Natural killer cell (primary cell): ENCODE measurements around the gene CLEC4F. TPM values are rescaled to one million over a fixed set of nuclear protein-coding genes. Genes with fewer than 3 reads are reported as not detected.

Experiments used
- ATAC-seq, 3 donors: fragments of 150-1000 bp in 2 of 3; fragments of 200-7000 bp in 1 of 3; cut with Tn5 transposase; 1 replicate in 1 of 3; 2 replicates in 2 of 3; pipeline ENCODE4 v1.10.0; 2021; ENCODE audit warnings: mild to moderate bottlenecking in 2 of 3, moderate library complexity in 2 of 3
- DNase-seq, 2 donors: peaks; one replicate each; pipeline versions ENCODE4 v3.0.0 to v3.0.0-alpha.2; 2013 to 2021; ENCODE audit warnings: mixed read lengths in 1 of 2
- H3K27ac ChIP-seq: one replicate; pipeline ENCODE4 v1.5.1; 2013; ENCODE audit warnings: mild to moderate bottlenecking, low read length
- H3K27me3 ChIP-seq: one replicate; pipeline ENCODE4 v1.6.1; 2013; ENCODE audit warnings: low read length; ENCODE audit not compliant: control insufficient read depth, insufficient read depth
- H3K36me3 ChIP-seq: one replicate; pipeline ENCODE4 v1.6.1; 2013; ENCODE audit warnings: low read length; ENCODE audit not compliant: control insufficient read depth, insufficient read depth
- H3K4me1 ChIP-seq: one replicate; pipeline ENCODE4 v1.6.1; 2013; ENCODE audit warnings: low read length; ENCODE audit not compliant: control insufficient read depth, insufficient read depth
- H3K4me3 ChIP-seq: one replicate; pipeline ENCODE4 v1.5.1; 2013; ENCODE audit warnings: low read length
- H3K9me3 ChIP-seq: one replicate; pipeline ENCODE4 v1.6.1; 2013; ENCODE audit warnings: low read length; ENCODE audit not compliant: control insufficient read depth, insufficient read depth
- H3K27ac Mint-ChIP-seq, 2 donors: one replicate each; pipeline ENCODE4 v1.8.0; 2022; ENCODE audit warnings: mild to moderate bottlenecking in 2 of 2, mixed read lengths in 2 of 2, moderate library complexity in 1 of 2
- H3K27me3 Mint-ChIP-seq, 2 donors: one replicate each; pipeline ENCODE4 v1.8.0; 2022; ENCODE audit warnings: low read depth in 2 of 2, mixed read lengths in 2 of 2
- H3K36me3 Mint-ChIP-seq: one replicate; pipeline ENCODE4 v1.8.0; 2022; ENCODE audit warnings: mixed read lengths
- H3K4me1 Mint-ChIP-seq, 2 donors: one replicate each; pipeline ENCODE4 v1.8.0; 2022; ENCODE audit warnings: mixed read lengths in 2 of 2
- H3K4me3 Mint-ChIP-seq: one replicate; pipeline ENCODE4 v1.8.0; 2022; ENCODE audit warnings: mild to moderate bottlenecking, moderate library complexity, mixed read lengths
- H3K9me3 Mint-ChIP-seq, 2 donors: one replicate each; pipeline ENCODE4 v1.8.0; 2022; ENCODE audit warnings: mixed read lengths in 2 of 2
- CTCF ChIP-seq: fragments of 200-600 bp; IDR thresholded peaks from one replicate; pipeline ENCODE4 v1.8.0; 2022; ENCODE audit warnings: antibody characterized with exemption
- WGBS: methylation state at CpG from one replicate; pipeline ENCODE4 v1.1.7; 2013; ENCODE audit warnings: missing lambda C conversion rate; ENCODE audit not compliant: insufficient coverage; 5-methylcytosine and 5-hydroxymethylcytosine counted together
- intact Hi-C: fragments of 100-400 bp; cut with micrococcal nuclease; formaldehyde crosslinking; loops from one replicate; pipeline ENCODE4 v1.14.2; 2022
- total RNA-seq, 4 donors: library from RNA; stranded (reverse); fragments of 120-200 nt in 1 of 4; gene quantifications; one replicate each; pipeline versions ENCODE4 v1.2.3 to v1.2.4, GENCODE V29; 2013 to 2022

CLEC4F gene
- total RNA-seq, 3 donors from 2014 or later (not counting 1 experiment from before 2014, with no cell fraction given), result 0.33 to 1.4 (median 0.39) TPM

GRCh38 chr2:70855667-70856066 is 35.3 kb upstream of the CLEC4F start:
- H3K27ac Mint-ChIP-seq, result peak overlapping the region; percentile 14 to 90
- intact Hi-C loops, result no loop called here
- Histone ChIP-seq H3K9me3 (no peaks in the 10 kb centered on the region), H3K36me3 (no peaks in the 10 kb centered on the region), H3K27ac (no peak overlapping the region), H3K27me3 (peaks cover 2% of the 10 kb centered on the region), H3K4me1 (peaks cover 34% of the 10 kb centered on the region), H3K4me3 (no peak overlapping the region)
- peak overlapping the region; percentile 58 for H3K4me3 Mint-ChIP-seq
- WGBS, result 57% methylated on average over 1 of the region's 1 CpG
- ATAC-seq (peak in 1 of 3 donors; percentile 21), DNase-seq (no peak)
- H3K9me3 Mint-ChIP-seq, result no peaks in the 10 kb centered on the region
- no peaks in the 10 kb centered on the region for H3K36me3 Mint-ChIP-seq
- TF ChIP-seq CTCF, result no peak
- H3K4me1 Mint-ChIP-seq, result peaks cover 55 to 59% of the 10 kb centered on the region in 2 donors
- no peaks in the 10 kb centered on the region for H3K27me3 Mint-ChIP-seq

GRCh38 chr2:70854411-70854810 is 34.0 kb upstream of the CLEC4F start:
- Histone ChIP-seq H3K27me3 (no peaks in the 10 kb centered on the region), H3K9me3 (no peaks in the 10 kb centered on the region), H3K36me3 (no peaks in the 10 kb centered on the region), H3K4me1 (peaks cover 38% of the 10 kb centered on the region), H3K27ac (no peak overlapping the region), H3K4me3 (no peak overlapping the region)
- H3K9me3 Mint-ChIP-seq, result no peaks in the 10 kb centered on the region
- H3K27me3 Mint-ChIP-seq, result no peaks in the 10 kb centered on the region
- peak overlapping the region; percentile 18 to 90 for H3K27ac Mint-ChIP-seq
- 84% methylated on average over 4 of the region's 4 CpGs for WGBS
- H3K36me3 Mint-ChIP-seq, result no peaks in the 10 kb centered on the region
- ATAC-seq, result no peak
- no peak for TF ChIP-seq CTCF
- no peak overlapping the region for H3K4me3 Mint-ChIP-seq
- DNase-seq, result no peak
- intact Hi-C loops, result no loop called here
- peaks cover 68% of the 10 kb centered on the region in 2 donors for H3K4me1 Mint-ChIP-seq

- no CpG with 5 or more reads among the region's 1 CpG for WGBS
- ATAC-seq (no peak), DNase-seq (no peak)
- Mint-ChIP-seq H3K9me3 (no peaks in the 10 kb centered on the region), H3K27ac (peak overlapping the region; percentile 78 to 90), H3K4me3 (peak overlapping the region; percentile 88), H3K36me3 (no peaks in the 10 kb centered on the region), H3K4me1 (peaks cover 74 to 79% of the 10 kb centered on the region in 2 donors), H3K27me3 (no peaks in the 10 kb centered on the region)
- intact Hi-C loops, result no loop called here
- Histone ChIP-seq H3K27me3 (no peaks in the 10 kb centered on the region), H3K36me3 (no peaks in the 10 kb centered on the region), H3K4me1 (peaks cover 38% of the 10 kb centered on the region), H3K9me3 (no peaks in the 10 kb centered on the region), H3K4me3 (no peak overlapping the region), H3K27ac (peak overlapping the region; percentile 81)
- TF ChIP-seq CTCF, result no peak
These were observed 32.4 kb upstream of the CLEC4F start for GRCh38 chr2:70852824-70853223.

- 0% methylated on average over 3 of the region's 4 CpGs for WGBS
- no peaks in the 10 kb centered on the region for H3K9me3 ChIP-seq
- H3K4me3 Mint-ChIP-seq, result peak overlapping the region; percentile 88
- intact Hi-C loops, result no loop called here
- H3K36me3 ChIP-seq, result no peaks in the 10 kb centered on the region
- no peaks in the 10 kb centered on the region for H3K27me3 Mint-ChIP-seq
- no peak for TF ChIP-seq CTCF
- H3K9me3 Mint-ChIP-seq, result no peaks in the 10 kb centered on the region
- H3K4me1 ChIP-seq, result peaks cover 38% of the 10 kb centered on the region
- no peaks in the 10 kb centered on the region for H3K27me3 ChIP-seq
- DNase-seq (peak; percentile 30 to 66), ATAC-seq (peak; percentile 94 to 95 (median 94))
- H3K36me3 Mint-ChIP-seq, result no peaks in the 10 kb centered on the region
- H3K27ac ChIP-seq, result peak overlapping the region; percentile 81
- H3K4me1 Mint-ChIP-seq, result peaks cover 72 to 78% of the 10 kb centered on the region in 2 donors
- H3K27ac Mint-ChIP-seq, result peak overlapping the region; percentile 78 to 90
- no peak overlapping the region for H3K4me3 ChIP-seq
These were observed 31.3 kb upstream of the CLEC4F start for GRCh38 chr2:70851704-70852103.
